Neural cell (in vitro differentiated cells): ENCODE results near the gene TFPI. TPM values are rescaled to one million over a fixed set of nuclear protein-coding genes. Genes with fewer than 3 reads are reported as not detected.

Experiments used
- H2AFZ ChIP-seq: fragments of 200-600, 300-800 bp; sonication (generic), shearing (Covaris generic); 2 replicates; pipeline ENCODE4 v1.6.0; 2014; ENCODE audit warnings: low read depth, mild to moderate bottlenecking, antibody characterized with exemption, low read length, moderate library complexity
- H3F3A ChIP-seq: fragments of 200-600 bp; shearing (Covaris generic); 2 replicates; pipeline ENCODE4 v1.6.1; 2016; ENCODE audit warnings: mild to moderate bottlenecking, moderate library complexity, mixed read lengths, antibody characterized with exemption, low read length; ENCODE audit not compliant: insufficient read depth, poor library complexity, severe bottlenecking
- H3K27ac ChIP-seq: fragments of 200-600, 300-800 bp; sonication (generic), shearing (Covaris generic); 2 replicates; pipeline ENCODE4 v1.5.1; 2014; ENCODE audit warnings: mild to moderate bottlenecking, low read length, moderate library complexity
- H3K27me3 ChIP-seq: fragments of 300-800, 200-600 bp; sonication (generic), shearing (Covaris generic); 2 replicates; pipeline ENCODE4 v1.6.0; 2014; ENCODE audit warnings: mild to moderate bottlenecking, low read depth, low read length, moderate library complexity; ENCODE audit not compliant: insufficient read depth
- H3K36me3 ChIP-seq: fragments of 300-800, 200-600 bp; sonication (generic), shearing (Covaris generic); 2 replicates; pipeline ENCODE4 v1.5.1; 2014; ENCODE audit warnings: mild to moderate bottlenecking, antibody characterized with exemption, low read length, moderate library complexity; ENCODE audit not compliant: insufficient read depth
- H3K4me2 ChIP-seq: fragments of 300-800, 200-600 bp; sonication (generic), shearing (Covaris generic); 2 replicates; pipeline ENCODE4 v1.6.0; 2014; ENCODE audit warnings: mild to moderate bottlenecking, low read length
- H3K4me3 ChIP-seq: fragments of 300-800, 200-600 bp; sonication (generic), shearing (Covaris generic); 2 replicates; pipeline ENCODE4 v1.5.1; 2014; ENCODE audit warnings: mild to moderate bottlenecking, low read length, moderate library complexity
- H3K79me2 ChIP-seq: fragments of 200-600 bp; shearing (Covaris generic); replicated peaks from 2 replicates; pipeline ENCODE4 v1.6.0; 2014; ENCODE audit warnings: mild to moderate bottlenecking, low read length, moderate library complexity; ENCODE audit not compliant: insufficient read depth
- H3K9ac ChIP-seq: fragments of 300-800, 200-600 bp; sonication (generic), shearing (Covaris generic); 2 replicates; pipeline ENCODE4 v1.6.1; 2016; ENCODE audit warnings: mild to moderate bottlenecking, low read length, mixed read lengths
- H3K9me2 ChIP-seq: fragments of 200-600 bp; shearing (Covaris generic); 2 replicates; pipeline ENCODE4 v1.6.1; 2016; ENCODE audit warnings: mild to moderate bottlenecking, low read length, mixed read lengths; ENCODE audit not compliant: insufficient read depth
- H3K9me3 ChIP-seq: fragments of 200-600, 300-800 bp; sonication (generic), shearing (Covaris generic); 2 replicates; pipeline ENCODE4 v1.6.1; 2016; ENCODE audit warnings: mild to moderate bottlenecking, mixed run types, low read length, moderate library complexity, mixed read lengths
- H4K20me1 ChIP-seq: fragments of 200-600 bp; shearing (Covaris generic); 2 replicates; pipeline ENCODE4 v1.6.1; 2016; ENCODE audit warnings: mild to moderate bottlenecking, mixed run types; ENCODE audit not compliant: insufficient read depth
- EP300 ChIP-seq: fragments of 450-650 bp; conservative IDR thresholded peaks from 2 replicates; pipeline ENCODE4 v1.6.1; 2014; ENCODE audit warnings: antibody characterized with exemption, mild to moderate bottlenecking, moderate library complexity; ENCODE audit not compliant: poor library complexity, severe bottlenecking
- EZH2 ChIP-seq: fragments of 200-600, 300-800 bp; shearing (Covaris generic), sonication (generic); IDR thresholded peaks from 2 replicates; pipeline ENCODE4 v1.6.1; 2014; ENCODE audit warnings: antibody characterized with exemption, low read length, borderline replicate concordance, mild to moderate bottlenecking; ENCODE audit not compliant: insufficient read depth, poor library complexity, severe bottlenecking
- MXI1 ChIP-seq: fragments of 450-650 bp; conservative IDR thresholded peaks from 2 replicates; pipeline ENCODE4 v1.6.1; 2014; ENCODE audit warnings: antibody characterized with exemption, mild to moderate bottlenecking; ENCODE audit not compliant: poor library complexity, severe bottlenecking
- POLR2AphosphoS5 ChIP-seq: IDR thresholded peaks from 2 replicates; pipeline ENCODE4 v1.6.1; 2012
- RAD21 ChIP-seq: fragments of 450-650 bp; conservative IDR thresholded peaks from 2 replicates; pipeline ENCODE4 v1.6.1; 2014; ENCODE audit warnings: antibody characterized with exemption, mild to moderate bottlenecking, moderate library complexity
- SMC3 ChIP-seq: fragments of 450-650 bp; conservative IDR thresholded peaks from 2 replicates; pipeline ENCODE4 v1.6.1; 2014; ENCODE audit warnings: antibody characterized with exemption, mild to moderate bottlenecking, moderate library complexity; ENCODE audit not compliant: poor library complexity
- TAF1 ChIP-seq: IDR thresholded peaks from 2 replicates; pipeline ENCODE4 v1.6.1; 2012; ENCODE audit warnings: low read depth
- polyA plus RNA-seq: library from polyadenylated mRNA; depleted of rRNA; stranded (reverse); fragments of >200 nt; gene quantifications from 2 replicates; pipeline ENCODE4 v1.2.3, GENCODE V29; 2014
- TF ChIP-seq, protein P1 (sequence below): IDR thresholded peaks from 2 replicates; pipeline ENCODE4 v1.6.1; 2012; ENCODE audit warnings: borderline replicate concordance

Gene TFPI
- polyA plus RNA-seq, 1 donor from 2014 or later: 0.51 TPM

DNA sequence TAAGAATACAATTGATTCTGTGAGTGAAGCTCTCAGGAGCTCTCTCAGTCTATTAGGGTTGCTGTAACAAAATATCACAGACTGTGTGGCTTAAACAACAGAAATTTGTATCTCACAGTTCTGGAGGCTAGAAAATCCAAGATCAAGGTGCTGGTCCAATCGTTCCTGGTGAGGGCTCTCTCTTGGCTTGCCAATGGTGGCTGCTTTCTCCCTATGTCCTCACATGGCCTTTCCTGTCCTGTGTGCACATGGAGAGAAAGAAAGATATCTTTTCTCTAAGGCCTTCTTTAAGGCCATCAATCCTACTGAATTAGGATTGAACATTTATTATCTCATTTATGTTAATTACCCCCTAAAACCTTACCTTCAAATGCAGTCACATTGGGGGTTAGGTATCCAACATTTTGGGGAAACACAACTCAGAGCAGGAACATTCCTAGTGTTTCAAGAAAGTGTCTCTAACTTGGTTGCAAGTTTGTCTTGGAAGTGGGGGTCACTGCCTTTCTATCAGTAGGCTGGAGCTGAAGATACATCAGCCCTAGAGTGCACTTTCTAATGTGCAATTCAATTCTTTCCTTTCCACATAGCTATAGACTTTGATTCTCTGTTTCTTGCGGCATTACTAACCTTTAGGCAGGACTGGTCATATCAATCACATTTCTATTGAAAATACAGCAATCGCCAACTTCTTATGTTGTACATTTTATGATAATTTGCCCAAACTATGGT, 24.8 kb downstream of the TFPI start:
- H2AFZ ChIP-seq: no peak overlapping the region
- no peaks in the 10 kb centered on the region for H4K20me1 ChIP-seq
- H3K27ac ChIP-seq: no peak overlapping the region
- no peak overlapping the region for H3K9ac ChIP-seq
- no peaks in the 10 kb centered on the region for H3K79me2 ChIP-seq
- no peak overlapping the region for H3K4me3 ChIP-seq
- no peaks in the 10 kb centered on the region for H3F3A ChIP-seq
- H3K9me3 ChIP-seq: no peaks in the 10 kb centered on the region
- H3K4me2 ChIP-seq: no peak overlapping the region
- H3K36me3 ChIP-seq: no peaks in the 10 kb centered on the region
- H3K27me3 ChIP-seq: no peaks in the 10 kb centered on the region
- TF ChIP-seq, protein P1, sequence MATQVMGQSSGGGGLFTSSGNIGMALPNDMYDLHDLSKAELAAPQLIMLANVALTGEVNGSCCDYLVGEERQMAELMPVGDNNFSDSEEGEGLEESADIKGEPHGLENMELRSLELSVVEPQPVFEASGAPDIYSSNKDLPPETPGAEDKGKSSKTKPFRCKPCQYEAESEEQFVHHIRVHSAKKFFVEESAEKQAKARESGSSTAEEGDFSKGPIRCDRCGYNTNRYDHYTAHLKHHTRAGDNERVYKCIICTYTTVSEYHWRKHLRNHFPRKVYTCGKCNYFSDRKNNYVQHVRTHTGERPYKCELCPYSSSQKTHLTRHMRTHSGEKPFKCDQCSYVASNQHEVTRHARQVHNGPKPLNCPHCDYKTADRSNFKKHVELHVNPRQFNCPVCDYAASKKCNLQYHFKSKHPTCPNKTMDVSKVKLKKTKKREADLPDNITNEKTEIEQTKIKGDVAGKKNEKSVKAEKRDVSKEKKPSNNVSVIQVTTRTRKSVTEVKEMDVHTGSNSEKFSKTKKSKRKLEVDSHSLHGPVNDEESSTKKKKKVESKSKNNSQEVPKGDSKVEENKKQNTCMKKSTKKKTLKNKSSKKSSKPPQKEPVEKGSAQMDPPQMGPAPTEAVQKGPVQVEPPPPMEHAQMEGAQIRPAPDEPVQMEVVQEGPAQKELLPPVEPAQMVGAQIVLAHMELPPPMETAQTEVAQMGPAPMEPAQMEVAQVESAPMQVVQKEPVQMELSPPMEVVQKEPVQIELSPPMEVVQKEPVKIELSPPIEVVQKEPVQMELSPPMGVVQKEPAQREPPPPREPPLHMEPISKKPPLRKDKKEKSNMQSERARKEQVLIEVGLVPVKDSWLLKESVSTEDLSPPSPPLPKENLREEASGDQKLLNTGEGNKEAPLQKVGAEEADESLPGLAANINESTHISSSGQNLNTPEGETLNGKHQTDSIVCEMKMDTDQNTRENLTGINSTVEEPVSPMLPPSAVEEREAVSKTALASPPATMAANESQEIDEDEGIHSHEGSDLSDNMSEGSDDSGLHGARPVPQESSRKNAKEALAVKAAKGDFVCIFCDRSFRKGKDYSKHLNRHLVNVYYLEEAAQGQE: no peak
- TF ChIP-seq EP300 (no peak), RAD21 (no peak), MXI1 (no peak), TAF1 (no peak), EZH2 (no peak), POLR2AphosphoS5 (no peak), SMC3 (no peak)
- no peaks in the 10 kb centered on the region for H3K9me2 ChIP-seq

DNA sequence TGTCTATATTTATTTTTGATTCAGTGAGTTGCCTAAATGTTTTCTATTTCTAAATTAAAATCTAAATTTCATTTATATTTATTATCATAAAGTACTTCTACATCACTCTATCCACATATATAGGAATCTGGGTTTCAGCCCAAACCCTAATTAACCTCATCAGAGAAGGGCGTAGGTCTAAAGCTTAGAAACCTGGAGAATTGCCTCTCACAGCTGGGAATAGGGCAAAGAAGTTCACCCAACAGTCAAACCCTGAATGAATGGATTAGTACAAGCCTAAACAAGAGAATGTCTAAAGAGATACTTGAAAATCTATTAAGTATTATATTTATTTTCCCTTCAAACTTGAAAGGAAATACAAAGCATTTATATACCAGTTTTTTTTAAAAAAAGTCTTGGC, 26.2 kb downstream of the TFPI start:
- Histone ChIP-seq H3K9me2 (no peaks in the 10 kb centered on the region), H3K27ac (no peak overlapping the region), H3F3A (no peaks in the 10 kb centered on the region), H2AFZ (no peak overlapping the region), H3K36me3 (no peaks in the 10 kb centered on the region), H3K4me3 (no peak overlapping the region), H3K79me2 (no peaks in the 10 kb centered on the region), H3K4me2 (no peak overlapping the region), H3K9ac (no peak overlapping the region), H3K9me3 (no peaks in the 10 kb centered on the region), H3K27me3 (no peaks in the 10 kb centered on the region), H4K20me1 (no peaks in the 10 kb centered on the region)
- no peak for TF ChIP-seq TAF1
- no peak for TF ChIP-seq RAD21
- no peak for TF ChIP-seq SMC3

DNA sequence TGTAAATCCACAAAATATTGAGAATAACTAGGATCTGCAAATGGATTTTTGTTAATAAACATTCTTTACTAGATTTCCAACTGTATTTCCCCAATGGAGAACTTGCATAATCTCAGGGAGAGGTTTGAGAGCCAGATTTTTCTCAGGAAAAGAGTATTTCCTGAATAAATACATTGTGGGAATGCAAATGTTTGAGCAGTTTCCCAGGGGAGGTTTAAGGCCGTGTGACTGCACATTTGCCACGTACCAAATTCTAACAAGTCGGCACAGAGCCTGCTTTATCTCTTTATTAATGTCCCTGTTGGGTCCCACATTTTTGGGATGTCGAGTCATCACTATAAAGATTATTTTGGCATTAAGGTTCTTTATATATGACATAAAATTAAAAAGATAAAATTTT, 27.0 kb downstream of the TFPI start:
- H3K27ac ChIP-seq: no peak overlapping the region
- H3K4me2 ChIP-seq: no peak overlapping the region
- no peaks in the 10 kb centered on the region for H3K27me3 ChIP-seq
- no peak overlapping the region for H3K4me3 ChIP-seq
- no peaks in the 10 kb centered on the region for H4K20me1 ChIP-seq
- no peaks in the 10 kb centered on the region for H3K79me2 ChIP-seq
- no peaks in the 10 kb centered on the region for H3K36me3 ChIP-seq
- H3K9me2 ChIP-seq: no peaks in the 10 kb centered on the region
- H3F3A ChIP-seq: no peaks in the 10 kb centered on the region
- TF ChIP-seq POLR2AphosphoS5: no peak
- TF ChIP-seq MXI1: no peak
- no peak for TF ChIP-seq SMC3
- no peaks in the 10 kb centered on the region for H3K9me3 ChIP-seq
- no peak overlapping the region for H2AFZ ChIP-seq
- no peak overlapping the region for H3K9ac ChIP-seq
